Suppressor macrophage treated with lipopolysaccharide for 1 hour (primary cell): ENCODE results near the gene AMER2.
"Not testable (repeated sequence)": the region's sequence is repeated elsewhere in the genome, so short reads cannot be mapped to it uniquely, and the experiment has no call there.

ENCODE experiments used
- DNase-seq, 3 donors: peaks; one replicate each; pipeline ENCODE4 v3.0.0-alpha.2; 2020 to 2022

AMER2 gene

DNA sequence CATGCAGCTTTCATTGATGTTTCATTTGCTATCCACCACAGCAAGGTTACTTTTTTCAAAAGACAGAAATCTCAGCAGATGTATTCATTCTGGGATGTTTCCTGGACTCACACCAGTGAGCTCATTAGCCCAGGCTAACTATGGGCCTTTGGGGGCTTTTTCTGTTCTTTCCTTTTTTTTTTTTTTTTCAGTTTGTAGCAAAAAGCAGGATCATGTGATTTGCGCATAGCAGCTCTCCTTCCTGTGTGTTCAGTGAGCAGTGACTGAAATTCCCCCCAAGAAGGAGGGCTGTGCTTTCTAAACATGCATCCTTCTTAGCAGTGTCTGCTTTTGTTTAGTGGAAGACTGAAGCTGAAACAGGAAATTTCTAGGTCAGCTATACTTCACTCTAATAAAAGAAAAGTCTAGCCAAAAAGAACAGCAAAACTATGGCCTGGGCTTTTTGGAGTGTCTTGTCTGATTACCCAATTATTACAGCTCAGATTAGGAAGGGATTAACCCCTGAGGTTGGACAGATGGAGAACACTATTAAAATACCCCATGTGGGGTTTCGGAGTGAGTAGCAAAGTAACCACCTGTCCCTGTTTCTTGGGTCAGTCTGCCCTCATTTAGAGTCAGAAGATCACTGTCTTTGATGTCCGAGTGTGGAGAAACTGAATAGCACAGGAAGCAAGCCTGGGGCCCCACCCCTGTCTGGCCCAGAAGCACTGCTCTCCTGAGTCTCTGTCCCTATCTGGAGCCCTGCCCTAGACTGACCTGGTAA, 8.9 kb upstream of the AMER2 start:
- no peak for DNase-seq

DNA sequence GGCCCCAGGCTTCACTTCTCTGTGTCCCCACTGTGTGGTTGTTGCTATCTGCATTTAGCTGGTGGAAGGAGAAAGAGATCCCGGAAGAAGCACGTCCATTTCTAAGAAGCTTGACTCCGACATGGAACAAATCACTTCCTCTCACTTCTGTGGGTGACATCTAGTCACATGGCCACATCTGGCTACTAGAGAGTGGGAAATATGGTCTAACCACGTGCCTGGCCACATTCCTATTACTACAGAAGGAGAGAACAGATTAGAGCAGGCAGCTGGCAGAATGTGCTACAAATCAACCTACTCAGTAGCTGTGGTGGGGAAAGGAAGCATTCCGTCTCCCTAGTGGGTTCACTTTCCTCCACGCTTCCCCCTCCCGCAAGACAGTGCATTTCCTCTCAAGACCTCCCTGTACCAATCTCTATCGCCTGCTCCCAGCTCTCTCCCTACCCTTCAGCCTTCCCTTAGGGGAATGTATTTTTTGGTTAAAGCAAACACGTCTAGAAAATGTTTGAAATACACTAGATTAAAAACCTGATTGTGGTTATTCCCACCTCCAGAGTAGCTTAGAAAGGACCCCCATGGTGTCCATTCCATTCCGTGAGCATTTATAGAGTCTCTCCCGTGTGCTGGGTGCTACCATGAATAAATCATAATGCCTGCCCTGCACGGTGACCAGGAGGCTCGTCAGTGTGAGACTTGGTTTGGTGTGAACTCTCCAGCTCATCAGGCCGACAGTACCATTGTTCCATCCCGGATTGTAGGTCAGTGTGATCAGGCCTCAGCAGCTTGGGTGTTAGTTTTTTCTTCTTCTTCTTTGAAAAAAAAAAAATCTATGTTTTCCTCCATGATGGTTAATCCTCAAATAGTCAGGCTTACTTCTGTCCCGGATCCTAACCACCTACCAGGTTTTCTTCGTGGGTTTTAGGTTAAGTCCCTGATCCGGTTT, 8.0 kb upstream of the AMER2 start:
- peak in 2 of 3 donors; percentile 18 to 30 for DNase-seq

DNA sequence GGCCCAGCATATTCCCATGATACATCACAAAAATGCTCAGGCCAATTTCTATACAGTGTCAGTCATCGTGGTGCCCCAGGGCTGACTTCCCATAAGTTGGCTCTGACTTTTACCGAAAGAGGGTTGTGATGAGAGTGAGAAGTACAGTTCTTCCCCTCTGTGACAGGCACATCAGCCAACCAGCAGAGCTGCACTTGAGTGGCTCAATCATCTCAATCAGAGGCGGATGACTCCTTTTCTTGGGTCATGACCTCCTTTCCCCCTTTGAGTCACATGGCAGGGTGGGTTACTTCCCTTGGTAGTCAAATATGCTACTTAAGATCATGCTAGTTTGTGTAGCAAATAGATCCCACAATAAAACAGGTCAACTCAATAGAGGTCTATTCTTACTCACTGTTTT, 6.9 kb upstream of the AMER2 start:
- peak in 1 of 3 donors; percentile 20 for DNase-seq

DNA sequence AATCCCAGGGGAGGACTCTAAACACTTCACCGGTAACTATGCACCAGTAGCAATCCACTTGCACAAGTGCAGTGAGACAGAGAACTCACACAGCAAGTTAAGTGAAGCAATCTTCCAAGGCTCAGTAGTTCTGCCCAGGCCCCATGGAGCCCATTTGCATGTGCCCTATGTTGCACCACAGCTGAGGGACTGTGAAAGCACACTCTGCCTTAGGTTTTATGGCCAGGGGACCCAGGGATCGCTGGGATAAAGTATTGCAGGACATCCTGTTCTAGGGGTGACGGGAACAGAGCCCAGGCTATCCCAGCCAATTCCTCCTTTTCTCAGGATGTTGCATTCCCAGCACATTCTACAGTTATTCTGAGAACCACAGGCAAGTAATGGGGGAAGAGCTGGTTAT, 6.0 kb upstream of the AMER2 start:
- DNase-seq = no peak

DNA sequence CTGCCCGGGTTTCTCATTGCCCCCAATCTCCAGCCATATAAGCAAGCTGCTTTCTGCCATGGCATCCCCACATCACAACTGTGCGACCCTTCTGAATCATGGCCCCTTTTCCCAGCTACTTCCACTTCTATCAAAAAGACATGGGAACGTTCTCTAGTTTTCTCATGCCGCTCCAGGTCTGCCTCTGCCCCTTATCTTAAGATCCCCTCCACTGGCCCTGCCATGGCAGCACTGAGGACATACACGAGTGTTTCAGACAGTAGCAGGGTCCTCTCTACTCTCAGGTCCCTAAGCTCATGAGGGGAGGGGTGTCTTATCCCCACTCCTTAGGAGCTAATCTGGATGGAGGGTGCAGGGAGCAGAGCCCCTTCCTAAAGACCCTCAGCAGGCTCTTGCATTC, 5.5 kb upstream of the AMER2 start:
- DNase-seq = no peak

DNA sequence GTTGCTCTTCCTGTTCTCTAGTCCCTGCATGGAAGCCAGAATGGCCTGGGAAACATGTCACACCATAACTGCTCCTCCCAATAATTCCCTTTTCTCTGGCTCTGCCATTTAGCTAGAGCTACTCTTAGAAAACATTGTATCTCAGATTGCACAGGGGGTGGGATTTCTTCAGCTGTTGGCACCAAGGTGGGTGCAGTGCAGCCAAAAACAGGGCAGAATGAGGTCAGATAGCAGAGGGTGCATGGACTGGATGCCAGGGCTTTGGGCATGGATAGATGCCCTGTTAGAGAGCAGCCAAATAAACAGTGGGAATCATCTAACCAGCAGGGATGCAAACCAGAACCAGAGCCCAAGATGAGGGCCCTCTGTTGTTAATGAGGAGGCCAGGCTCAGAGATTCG, 4.9 kb upstream of the AMER2 start:
- DNase-seq = no peak

DNA sequence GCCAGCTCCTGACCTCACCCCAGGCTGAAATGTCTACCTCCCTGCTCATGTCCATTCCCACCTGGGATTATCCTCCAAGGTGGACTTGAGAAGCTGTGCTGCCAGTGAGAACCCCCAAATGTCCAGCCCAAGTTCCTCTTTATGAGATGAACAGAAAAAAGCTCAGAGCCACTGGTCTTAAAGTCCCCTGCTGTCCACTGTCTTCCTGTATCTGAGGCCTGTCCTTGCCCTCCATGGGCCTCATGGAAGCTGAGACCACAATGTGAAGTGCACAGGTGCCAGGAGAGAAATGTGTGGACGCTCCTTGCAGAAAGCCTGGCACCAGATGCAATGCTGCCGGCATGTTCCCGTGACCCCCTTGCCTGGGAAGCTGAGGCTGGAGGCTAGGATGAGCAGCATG, 3.3 kb upstream of the AMER2 start:
- no peak for DNase-seq

DNA sequence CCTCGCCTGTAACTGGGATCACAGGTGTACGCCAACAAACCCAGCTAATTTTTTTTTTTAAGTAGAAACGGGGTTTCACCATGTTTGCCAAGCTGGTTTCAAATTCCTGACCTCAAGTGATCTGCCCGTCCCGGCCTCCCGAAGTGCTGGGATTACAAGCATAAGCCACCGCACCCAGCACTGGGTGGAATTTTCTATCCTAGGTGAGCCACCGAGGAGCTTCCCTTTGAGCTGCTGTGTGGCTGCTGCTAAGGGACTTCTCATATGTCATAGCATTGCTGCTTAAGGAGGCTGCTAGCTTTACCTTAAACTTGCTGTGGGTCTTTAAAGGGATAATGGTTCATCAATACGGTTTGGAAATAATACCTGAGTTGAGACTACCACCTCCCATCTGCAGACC, 2.9 kb upstream of the AMER2 start:
- DNase-seq = no peak

DNA sequence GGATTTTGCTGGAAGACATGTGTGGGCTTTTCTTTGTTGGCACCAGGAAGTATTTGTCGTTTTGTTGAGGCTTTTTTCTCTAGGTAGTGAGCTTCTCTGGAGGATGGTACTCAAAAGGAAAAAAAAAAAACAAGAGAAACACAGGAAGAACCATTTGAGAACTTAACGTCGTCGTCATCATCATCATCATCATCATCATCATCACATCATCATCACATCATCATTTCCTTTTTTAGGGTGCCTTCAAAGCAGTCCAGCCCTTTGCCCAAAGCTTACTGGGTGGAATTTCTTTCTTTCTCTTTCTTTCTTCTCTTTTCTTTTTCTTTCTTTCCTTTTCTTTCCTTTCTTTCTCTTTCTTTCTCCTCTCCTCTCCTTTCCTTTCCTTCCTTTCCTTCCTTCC, 2.2 kb upstream of the AMER2 start:
- no peak for DNase-seq

DNA sequence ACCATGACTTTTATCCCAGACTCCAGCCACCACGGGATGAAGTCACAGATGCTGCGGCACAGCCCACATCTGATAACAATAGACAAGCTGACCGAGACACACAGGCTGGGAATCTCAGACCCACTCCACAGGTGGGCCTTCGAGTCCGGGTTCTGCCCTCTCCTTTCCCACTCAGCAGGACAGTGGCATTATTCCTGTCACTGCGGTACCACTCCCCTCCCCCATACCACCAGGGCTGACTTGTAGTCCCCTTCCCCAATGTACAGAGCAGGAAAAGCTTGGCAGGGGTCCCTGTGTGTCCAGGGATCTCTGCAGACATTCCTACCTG, 179 bp upstream of the AMER2 start:
- no peak for DNase-seq

DNA sequence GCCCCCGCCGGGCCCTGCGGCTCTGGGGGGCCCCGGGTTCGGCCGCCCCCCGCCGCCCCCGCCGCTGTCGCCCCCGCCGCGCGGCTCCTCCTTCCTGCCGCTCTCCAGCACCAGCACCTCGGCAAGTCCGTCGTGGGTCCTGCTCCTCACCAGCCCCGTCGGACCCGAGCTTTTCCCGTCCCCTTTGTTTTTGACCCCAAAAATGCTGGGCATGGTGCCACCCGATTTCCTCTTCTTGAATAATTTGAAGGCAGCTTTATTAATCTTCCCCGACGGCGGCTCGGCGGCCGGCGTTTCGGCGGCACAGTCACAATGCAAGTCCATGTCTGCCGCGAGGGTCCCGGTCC, 945 bp downstream of the AMER2 start:
- no peak for DNase-seq

DNA sequence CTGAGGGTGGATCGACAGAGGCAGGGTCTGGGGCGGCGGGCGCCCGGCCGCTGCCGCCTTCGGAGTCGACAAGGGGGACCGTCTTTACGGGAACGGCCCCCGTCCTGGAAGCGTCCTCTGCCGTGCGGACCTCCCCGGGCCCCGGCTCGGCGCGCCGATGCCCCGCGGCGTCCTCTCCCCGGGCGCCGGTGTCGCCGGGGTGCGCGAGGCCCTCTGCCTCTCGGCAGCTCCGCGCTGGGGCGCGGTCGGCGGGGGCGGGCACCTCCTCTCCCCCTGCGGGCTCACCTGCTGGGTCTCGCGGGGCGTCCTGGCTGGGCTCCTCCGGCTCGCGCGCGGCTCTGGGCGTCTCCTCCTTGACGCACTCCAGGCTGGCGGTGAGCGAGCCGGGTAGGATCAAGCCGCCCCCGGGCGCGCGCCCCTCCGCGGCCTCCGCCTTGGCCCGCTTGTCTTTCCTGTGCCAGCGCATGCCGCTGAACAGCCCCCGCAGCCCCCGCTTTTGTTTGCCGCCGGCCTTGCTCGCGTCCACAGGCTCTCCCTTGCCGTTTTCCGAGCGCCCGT, 1.5 kb downstream of the AMER2 start:
- DNase-seq = no peak

DNA sequence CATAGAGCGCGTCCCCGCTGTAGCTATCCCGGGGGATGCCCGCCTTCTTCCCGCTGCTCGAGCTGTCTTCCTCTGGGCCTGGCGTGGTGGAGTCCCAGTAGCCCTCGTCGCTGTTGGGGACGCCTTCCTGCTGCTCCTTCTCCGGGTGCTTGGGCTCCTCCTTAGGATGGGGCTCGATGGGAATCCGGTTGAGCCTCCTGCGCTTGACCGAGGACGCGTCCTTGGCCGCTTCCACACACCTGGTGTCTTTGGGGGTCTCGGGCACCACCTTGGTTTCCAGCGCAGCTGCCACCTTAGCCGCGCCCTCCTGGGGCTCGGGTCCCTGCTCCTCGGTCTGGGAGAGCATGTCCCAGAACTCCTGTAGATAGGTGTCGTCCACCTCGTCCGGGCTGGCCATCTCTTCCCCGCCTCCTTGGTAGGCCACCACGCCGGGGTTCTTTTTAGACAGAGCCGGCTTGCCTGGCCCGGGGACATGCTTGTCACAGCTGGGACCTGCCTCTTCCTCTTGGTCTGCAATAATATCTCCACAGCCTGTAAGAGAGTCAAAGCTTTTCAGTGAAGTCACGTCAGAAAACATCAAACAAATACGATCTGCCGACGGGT, 2.0 kb downstream of the AMER2 start:
- DNase-seq = no peak

DNA sequence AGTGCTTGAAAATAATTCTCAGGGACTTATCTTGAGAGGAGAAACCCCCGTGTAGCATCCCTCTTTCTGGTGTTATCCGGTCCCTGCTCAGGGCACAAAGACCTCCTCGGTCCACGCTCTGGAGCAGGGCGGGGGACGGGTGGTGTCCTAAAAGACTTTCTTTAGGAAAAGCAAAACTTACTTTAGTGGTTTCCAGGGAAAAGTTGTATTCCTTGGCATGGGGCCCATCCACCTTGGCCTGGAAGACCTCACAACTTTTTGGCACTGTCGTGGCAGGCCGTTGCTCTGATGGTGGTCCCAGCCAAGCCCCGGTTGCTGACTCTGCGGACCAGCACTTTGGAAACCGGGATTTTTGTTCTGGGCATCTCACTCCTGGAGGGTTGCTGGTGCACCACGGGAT, 2.7 kb downstream of the AMER2 start:
- DNase-seq = no peak

DNA sequence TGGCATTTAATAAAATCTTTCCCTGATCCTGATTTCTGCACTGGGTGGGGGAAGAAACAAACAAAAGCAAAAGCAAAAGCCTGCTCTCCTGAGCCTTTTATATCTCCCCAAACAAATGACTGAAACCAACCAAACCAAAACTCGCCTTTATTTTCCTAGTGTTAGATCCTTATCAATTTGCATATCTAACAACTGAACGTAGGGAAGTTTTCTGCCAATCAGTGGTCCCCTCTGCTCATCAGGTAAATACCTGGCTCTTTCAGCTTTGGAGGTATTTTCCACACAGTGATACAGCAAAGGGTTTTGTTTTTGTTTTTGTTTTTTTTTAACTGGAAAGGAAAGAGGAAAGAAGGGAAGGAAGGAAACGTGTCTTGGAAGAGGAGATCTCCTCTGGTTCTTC, 3.3 kb downstream of the AMER2 start:
- DNase-seq = no peak

DNA sequence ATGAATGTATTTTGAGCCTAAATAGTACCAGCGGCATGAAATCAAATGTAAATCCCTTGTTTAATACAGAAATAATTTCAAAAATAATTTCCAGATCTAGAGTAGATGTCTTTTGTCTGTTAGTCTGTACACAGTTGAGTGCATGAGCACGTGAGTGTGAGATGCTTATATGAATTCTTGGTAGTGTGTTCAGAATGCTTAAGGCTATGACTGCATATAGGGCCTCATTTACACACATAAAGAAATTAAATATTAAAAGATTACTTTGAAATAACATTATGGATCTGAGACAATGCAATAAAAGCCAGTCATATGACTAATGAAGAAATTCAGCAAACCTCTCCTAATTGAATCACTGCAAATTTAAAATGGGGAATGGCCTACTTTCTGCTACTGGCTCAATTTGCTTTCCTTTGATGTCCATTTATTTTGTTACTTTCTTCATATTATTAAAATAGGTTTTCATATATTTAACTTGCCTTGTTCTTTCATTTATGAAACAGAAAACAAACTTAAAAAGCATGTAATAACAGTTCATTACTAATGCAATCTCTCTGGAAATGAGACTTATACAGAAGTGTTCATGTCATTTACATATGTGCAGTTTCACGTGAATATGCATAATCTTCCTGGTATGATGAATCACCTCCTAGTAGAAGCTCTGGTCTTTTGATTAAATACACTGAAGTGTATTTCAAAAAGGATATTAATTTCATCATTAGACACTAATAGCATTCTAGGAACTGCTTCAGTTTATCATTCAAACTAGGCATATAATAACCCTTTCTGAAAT, 4.5 kb downstream of the AMER2 start:
- no peak for DNase-seq

DNA sequence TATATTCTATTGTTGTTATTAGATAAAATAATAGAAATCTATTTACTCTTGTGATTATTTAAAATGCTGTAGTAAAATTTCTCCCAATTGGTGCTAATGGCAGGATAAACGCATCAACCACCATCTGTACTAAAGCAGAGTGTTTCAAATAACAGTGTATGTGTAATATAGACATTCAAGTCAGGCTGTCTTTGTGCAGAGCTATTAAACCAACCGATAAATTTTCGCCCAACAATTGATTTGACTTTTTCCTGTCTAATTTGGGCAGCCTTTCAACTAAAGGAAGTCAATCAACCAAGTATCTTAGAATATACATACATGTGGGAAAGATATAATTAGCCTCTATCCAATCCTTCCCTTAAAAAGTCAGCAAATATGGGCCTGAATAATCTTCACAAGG, 5.8 kb downstream of the AMER2 start:
- DNase-seq = no peak

DNA sequence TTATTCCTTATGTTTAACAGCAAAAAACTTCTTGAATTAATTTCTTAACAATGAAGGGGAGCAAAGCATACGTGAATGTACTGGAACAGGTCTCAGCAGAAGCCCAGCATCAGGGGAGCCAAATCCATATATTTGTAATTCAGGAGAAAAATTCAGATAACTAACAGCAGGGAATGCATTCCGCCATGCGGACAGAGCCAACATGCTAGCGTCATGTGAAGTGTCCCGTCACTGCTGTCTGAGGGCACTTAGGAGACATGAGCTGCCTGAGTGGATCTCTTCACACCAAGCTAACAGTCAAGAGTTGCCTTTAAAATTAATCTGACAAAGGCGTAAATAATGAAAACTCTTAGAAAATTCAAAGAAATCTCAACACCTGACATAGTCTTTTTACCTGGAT, 6.4 kb downstream of the AMER2 start:
- no peak for DNase-seq

DNA sequence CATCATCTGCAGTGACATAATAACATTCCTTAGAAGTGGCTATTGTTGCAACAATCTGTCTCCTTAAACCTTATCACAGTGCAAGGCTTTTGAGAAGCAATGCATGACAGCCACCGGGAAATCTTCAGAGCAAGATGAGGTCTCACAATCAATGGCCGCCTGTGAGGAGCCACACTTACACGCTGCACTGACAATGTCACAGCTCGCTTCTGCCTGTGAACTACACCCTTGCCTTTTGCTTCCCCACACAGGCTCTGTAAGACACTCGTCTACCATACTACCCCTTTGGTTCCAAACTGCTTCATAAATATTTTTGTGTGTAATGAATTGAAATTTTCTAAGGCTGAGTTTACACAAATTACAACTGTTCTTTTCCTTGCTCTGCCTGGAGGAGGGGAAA, 6.9 kb downstream of the AMER2 start:
- not testable (repeated sequence) for DNase-seq

DNA sequence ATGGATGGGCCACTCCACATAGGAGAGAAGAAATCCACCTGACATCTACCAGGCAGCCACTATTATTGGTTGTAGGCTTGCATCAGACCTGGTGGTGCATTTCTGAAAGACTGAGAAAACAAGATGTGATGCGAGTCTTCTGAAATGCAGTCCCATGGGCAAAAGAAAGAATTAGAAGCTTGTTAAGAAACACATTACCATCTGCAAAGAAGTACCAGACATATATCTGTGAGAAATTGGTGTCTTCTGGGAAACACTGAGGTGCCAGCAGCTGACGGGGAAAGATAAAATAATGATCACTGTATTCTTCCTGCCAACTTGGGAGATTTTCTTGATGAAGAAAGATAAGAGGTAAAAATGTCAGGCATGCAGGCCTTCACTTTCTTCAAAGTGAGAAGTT, 14.4 kb downstream of the AMER2 start:
- DNase-seq = no peak

DNA sequence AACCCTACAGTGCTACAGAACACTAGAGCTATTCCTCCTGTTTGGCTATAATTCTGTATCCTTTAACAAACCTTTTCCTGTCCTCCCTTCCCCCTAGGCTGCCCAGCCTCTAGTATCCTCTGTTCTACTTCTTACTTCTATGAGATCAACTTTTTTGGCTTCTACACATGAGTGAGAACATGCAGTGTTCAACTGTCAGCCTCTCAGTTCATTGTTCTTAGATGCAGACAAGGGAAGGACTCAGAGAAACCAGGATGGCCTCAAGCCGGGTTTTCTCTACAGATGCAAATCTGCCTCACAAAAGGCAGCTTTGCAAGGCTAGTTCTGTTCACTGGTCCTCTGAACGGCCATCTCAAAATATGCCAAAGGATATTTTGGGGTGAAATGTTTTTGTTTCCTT, 18.4 kb downstream of the AMER2 start:
- no peak for DNase-seq

DNA sequence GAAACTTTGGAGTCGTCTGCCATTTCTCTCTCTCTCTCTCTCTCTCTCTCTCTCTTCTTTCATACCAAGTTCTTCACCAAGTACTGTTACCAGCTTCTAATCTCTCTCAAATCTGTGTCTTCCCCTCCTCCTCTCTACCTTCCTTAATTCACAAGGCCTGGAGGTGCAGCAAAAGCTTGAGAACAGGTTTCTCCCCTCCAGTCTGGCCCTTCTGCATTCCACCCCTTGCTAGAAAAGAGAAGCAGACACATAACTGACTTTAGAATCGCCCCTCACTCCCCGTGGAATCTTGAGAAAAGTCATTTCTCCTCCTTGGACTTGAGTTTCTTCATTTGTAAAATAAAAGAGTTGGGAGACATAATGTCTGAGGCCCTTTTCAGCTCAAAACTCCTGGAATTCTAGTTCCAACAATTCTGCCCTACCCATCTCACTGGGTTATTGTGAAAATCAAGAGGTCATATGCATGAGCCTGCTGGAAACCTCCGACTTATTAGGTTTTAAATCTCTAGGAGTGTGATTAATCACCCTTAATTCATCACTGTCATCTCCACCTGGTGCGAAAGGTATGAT, 20.4 kb downstream of the AMER2 start:
- DNase-seq = no peak

DNA sequence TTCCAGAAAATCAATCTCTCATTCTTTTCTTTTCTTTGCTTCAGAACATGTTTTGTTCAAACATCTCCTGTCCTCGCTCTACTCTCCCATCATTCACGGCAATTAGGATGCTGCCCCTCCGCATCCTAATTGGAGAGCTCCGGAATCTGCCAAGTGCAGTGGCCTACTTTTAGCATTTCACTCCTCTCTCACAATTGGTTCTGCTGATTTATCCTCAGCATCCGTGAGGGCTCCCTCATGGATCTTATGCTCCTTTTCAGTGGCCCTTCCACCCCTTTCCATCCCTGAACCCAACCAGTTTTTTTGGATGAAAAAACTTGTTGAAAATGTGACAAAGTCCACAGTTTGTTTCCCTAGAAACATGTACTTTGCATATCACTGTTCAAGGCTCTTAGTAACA, 22.4 kb downstream of the AMER2 start:
- DNase-seq = no peak
